B cell (primary cell): ENCODE data around the gene PRKCA. TPM values are rescaled to one million over a fixed set of nuclear protein-coding genes. Genes with fewer than 3 reads are reported as not detected.

Experiments used
- ATAC-seq: fragments of 200-7000 bp; cut with Tn5 transposase; one replicate; pipeline ENCODE4 v1.10.0; 2021; ENCODE audit warnings: low read depth, mild to moderate bottlenecking, moderate number of reproducible peaks, moderate library complexity
- CTCF ChIA-PET: fragments of 350-600 bp; sonication (Branson Sonifier 250); formaldehyde crosslinking; loops from one replicate; lab custom pipeline; 2021; ENCODE audit warnings: antibody characterized with exemption, inconsistent platforms; lab: Charles Lee
- POLR2A ChIA-PET: fragments of 350-600 bp; sonication (Branson Sonifier 250); formaldehyde crosslinking; loops from one replicate; lab custom pipeline; 2021; ENCODE audit warnings: antibody characterized with exemption; lab: Charles Lee
- DNase-seq: peaks from one replicate; pipeline ENCODE4 v3.0.0; 2013
- H2AFZ ChIP-seq: 2 replicates; pipeline ENCODE4 v1.6.1; 2012; ENCODE audit warnings: mild to moderate bottlenecking, low read depth, low read length; ENCODE audit not compliant: insufficient read depth, poor library complexity, severe bottlenecking
- H3K27ac ChIP-seq, 2 donors: 1 replicate in 1 of 2; 2 replicates in 1 of 2; pipeline ENCODE4 v1.5.1; 2012 to 2013; ENCODE audit warnings: low read length in 2 of 2, mild to moderate bottlenecking in 2 of 2, moderate library complexity in 1 of 2
- H3K27me3 ChIP-seq, 4 experiments: fragments of 200-600 bp in 1 of 4; sonication (generic) in 1 of 4; replicated peaks in 1 of 4; 1 replicate in 2 of 4; 2 replicates in 2 of 4; pipeline versions ENCODE4 v1.6.1 to v1.7.0; 2013 to 2016; ENCODE audit warnings: low read length in 3 of 4, mild to moderate bottlenecking in 2 of 4, mixed read lengths in 1 of 4, moderate library complexity in 1 of 4; ENCODE audit not compliant: insufficient read depth in 4 of 4, control insufficient read depth in 3 of 4; ENCODE audit errors: control extremely low read depth in 1 of 4
- H3K36me3 ChIP-seq, 2 experiments: replicated peaks in 1 of 2; 1 replicate in 1 of 2; 2 replicates in 1 of 2; pipeline versions ENCODE4 v1.6.1 to v1.7.1; 2013; ENCODE audit warnings: low read length in 1 of 2; ENCODE audit not compliant: insufficient read depth in 2 of 2, control insufficient read depth in 1 of 2; ENCODE audit errors: control extremely low read depth in 1 of 2, extremely low read depth in 1 of 2
- H3K4me1 ChIP-seq, 2 donors: fragments of 200-600 bp in 1 of 2; sonication (generic) in 1 of 2; 1 replicate in 1 of 2; 2 replicates in 1 of 2; pipeline versions ENCODE4 v1.5.1 to v1.6.1; 2013 to 2017; ENCODE audit warnings: low read length in 2 of 2; ENCODE audit not compliant: control insufficient read depth in 2 of 2, insufficient read depth in 2 of 2
- H3K4me2 ChIP-seq: replicated peaks from 2 replicates; pipeline ENCODE3; 2012; ENCODE audit warnings: mild to moderate bottlenecking, low read depth, low read length; ENCODE audit not compliant: poor library complexity, severe bottlenecking
- H3K4me3 ChIP-seq, 5 experiments: fragments of 200-600 bp in 1 of 5; sonication (generic) in 1 of 5; 1 replicate in 3 of 5; 2 replicates in 2 of 5; pipeline versions ENCODE4 v1.5.1 to v1.7.0; 2011 to 2016; ENCODE audit warnings: low read length in 4 of 5, mild to moderate bottlenecking in 4 of 5, low read depth in 2 of 5, control low read depth in 1 of 5, moderate library complexity in 1 of 5; ENCODE audit not compliant: insufficient read depth in 1 of 5; ENCODE audit errors: control extremely low read depth in 1 of 5, extremely low read depth in 1 of 5
- H3K79me2 ChIP-seq: fragments of 200-600 bp; sonication (generic); one replicate; pipeline ENCODE4 v1.6.0; 2016; ENCODE audit warnings: low read length; ENCODE audit not compliant: control insufficient read depth, insufficient read depth
- H3K9ac ChIP-seq: fragments of 200-600 bp; sonication (generic); 2 replicates; pipeline ENCODE4 v1.6.1; 2017; ENCODE audit warnings: mild to moderate bottlenecking, low read length, moderate library complexity
- H3K9me3 ChIP-seq, 3 donors: one replicate each; pipeline versions ENCODE4 v1.6.1 to v1.7.1; 2013; ENCODE audit warnings: low read length in 2 of 3; ENCODE audit not compliant: control insufficient read depth in 2 of 3, insufficient read depth in 1 of 3; ENCODE audit errors: control extremely low read depth in 1 of 3
- H4K20me1 ChIP-seq: 2 replicates; pipeline ENCODE4 v1.6.0; 2012; ENCODE audit warnings: mild to moderate bottlenecking, low read length; ENCODE audit not compliant: insufficient read depth, control insufficient read depth, poor library complexity, severe bottlenecking
- H3K27ac Mint-ChIP-seq: one replicate; pipeline ENCODE4 v1.8.0; 2021; ENCODE audit warnings: mixed read lengths
- H3K27me3 Mint-ChIP-seq: one replicate; pipeline ENCODE4 v1.8.0; 2021; ENCODE audit warnings: mixed read lengths
- H3K4me1 Mint-ChIP-seq: one replicate; pipeline ENCODE4 v1.8.0; 2021; ENCODE audit warnings: mixed read lengths
- H3K4me3 Mint-ChIP-seq: one replicate; pipeline ENCODE4 v1.8.0; 2021; ENCODE audit warnings: mixed read lengths
- H3K9me3 Mint-ChIP-seq: one replicate; pipeline ENCODE4 v1.8.0; 2022; ENCODE audit warnings: mixed read lengths; ENCODE audit not compliant: insufficient read depth
- CTCF ChIP-seq: fragments of 200-600 bp; IDR thresholded peaks from one replicate; pipeline ENCODE4 v1.8.0; 2022; ENCODE audit warnings: antibody characterized with exemption, mild to moderate bottlenecking
- EZH2 ChIP-seq: IDR thresholded peaks from 2 replicates; pipeline ENCODE4 v1.6.1; 2012; ENCODE audit warnings: borderline replicate concordance, low read depth, mild to moderate bottlenecking, moderate library complexity, low read length; ENCODE audit not compliant: insufficient read depth, poor library complexity, severe bottlenecking
- WGBS: methylation state at CpG from one replicate; pipeline ENCODE4 v1.1.5; 2013; ENCODE audit warnings: missing lambda C conversion rate; ENCODE audit not compliant: insufficient coverage; 5-methylcytosine and 5-hydroxymethylcytosine counted together
- intact Hi-C: fragments of 100-400 bp; cut with micrococcal nuclease; formaldehyde crosslinking; loops from one replicate; pipeline ENCODE4 v1.10.0; 2022
- polyA plus RNA-seq: library from polyadenylated mRNA; depleted of rRNA; stranded (reverse); fragments of >200 nt; gene quantifications from 2 replicates; pipeline ENCODE4 v1.2.3, GENCODE V29; 2012
- total RNA-seq, 2 donors: library from RNA; stranded (reverse); fragments of 120-200 nt in 1 of 2; gene quantifications; 1 replicate in 1 of 2; 2 replicates in 1 of 2; pipeline versions ENCODE4 v1.2.3 to v1.2.4, GENCODE V29; 2013 to 2022

The PRKCA gene
- total and polyA plus RNA-seq, 2 donors (not counting 1 experiment from before 2014, with no cell fraction given), result 0.33 to 7.7 TPM

GRCh38 chr17:66353937-66354401 lies 51.6 kb downstream of the PRKCA start:
- no peaks in the 10 kb centered on the region for H3K9me3 ChIP-seq
- no peak overlapping the region for H2AFZ ChIP-seq
- no peaks in the 10 kb centered on the region for H3K79me2 ChIP-seq
- WGBS, result 98% methylated on average over 6 of the region's 6 CpGs
- H3K4me2 ChIP-seq, result no peak overlapping the region
- no peaks in the 10 kb centered on the region for H3K27me3 ChIP-seq
- Mint-ChIP-seq H3K27ac (no peak overlapping the region), H3K9me3 (no peaks in the 10 kb centered on the region), H3K4me3 (no peak overlapping the region), H3K4me1 (no peaks in the 10 kb centered on the region), H3K27me3 (peaks cover 6% of the 10 kb centered on the region)
- ChIA-PET POLR2A (no interaction called here), CTCF (no interaction called here)
- H3K36me3 ChIP-seq, result no peaks in the 10 kb centered on the region
- H3K4me1 ChIP-seq, result no peaks in the 10 kb centered on the region
- H3K9ac ChIP-seq, result no peak overlapping the region
- DNase-seq (no peak), ATAC-seq (no peak)
- no peak overlapping the region for H3K4me3 ChIP-seq
- no peak overlapping the region for H3K27ac ChIP-seq
- TF ChIP-seq CTCF (no peak), EZH2 (no peak)
- intact Hi-C loops, result no loop called here
- no peaks in the 10 kb centered on the region for H4K20me1 ChIP-seq

GRCh38 chr17:66354472-66354871 lies 52.1 kb downstream of the PRKCA start:
- H3K79me2 ChIP-seq, result no peaks in the 10 kb centered on the region
- TF ChIP-seq EZH2 (no peak), CTCF (no peak)
- Mint-ChIP-seq H3K4me3 (no peak overlapping the region), H3K4me1 (no peaks in the 10 kb centered on the region), H3K9me3 (no peaks in the 10 kb centered on the region), H3K27ac (no peak overlapping the region), H3K27me3 (peaks cover 6% of the 10 kb centered on the region)
- H3K9me3 ChIP-seq, result no peaks in the 10 kb centered on the region
- no peaks in the 10 kb centered on the region for H3K36me3 ChIP-seq
- DNase-seq (no peak), ATAC-seq (no peak)
- no peak overlapping the region for H2AFZ ChIP-seq
- no peaks in the 10 kb centered on the region for H3K27me3 ChIP-seq
- no peak overlapping the region for H3K4me3 ChIP-seq
- H3K9ac ChIP-seq, result no peak overlapping the region
- H3K4me1 ChIP-seq, result no peaks in the 10 kb centered on the region
- intact Hi-C loops, result no loop called here
- 100% methylated on average over 1 of the region's 3 CpGs for WGBS
- no peak overlapping the region for H3K27ac ChIP-seq
- ChIA-PET POLR2A (no interaction called here), CTCF (no interaction called here)
- H3K4me2 ChIP-seq, result no peak overlapping the region
- no peaks in the 10 kb centered on the region for H4K20me1 ChIP-seq
